NT2/D1 (cell line): ENCODE data around the gene PLXNA2.

Source experiments
- SUZ12 ChIP-seq: IDR thresholded peaks from 2 replicates; pipeline ENCODE4 v1.6.1; 2011; ENCODE audit not compliant: insufficient read length, insufficient read depth; ENCODE audit errors: extremely low read depth
- YY1 ChIP-seq: IDR thresholded peaks from 2 replicates; pipeline ENCODE4 v1.6.1; 2011; ENCODE audit not compliant: insufficient read length, insufficient read depth
- ZNF274 ChIP-seq: IDR thresholded peaks from 2 replicates; pipeline ENCODE4 v1.6.1; 2011; ENCODE audit warnings: mild to moderate bottlenecking, low read depth, low read length

DNA sequence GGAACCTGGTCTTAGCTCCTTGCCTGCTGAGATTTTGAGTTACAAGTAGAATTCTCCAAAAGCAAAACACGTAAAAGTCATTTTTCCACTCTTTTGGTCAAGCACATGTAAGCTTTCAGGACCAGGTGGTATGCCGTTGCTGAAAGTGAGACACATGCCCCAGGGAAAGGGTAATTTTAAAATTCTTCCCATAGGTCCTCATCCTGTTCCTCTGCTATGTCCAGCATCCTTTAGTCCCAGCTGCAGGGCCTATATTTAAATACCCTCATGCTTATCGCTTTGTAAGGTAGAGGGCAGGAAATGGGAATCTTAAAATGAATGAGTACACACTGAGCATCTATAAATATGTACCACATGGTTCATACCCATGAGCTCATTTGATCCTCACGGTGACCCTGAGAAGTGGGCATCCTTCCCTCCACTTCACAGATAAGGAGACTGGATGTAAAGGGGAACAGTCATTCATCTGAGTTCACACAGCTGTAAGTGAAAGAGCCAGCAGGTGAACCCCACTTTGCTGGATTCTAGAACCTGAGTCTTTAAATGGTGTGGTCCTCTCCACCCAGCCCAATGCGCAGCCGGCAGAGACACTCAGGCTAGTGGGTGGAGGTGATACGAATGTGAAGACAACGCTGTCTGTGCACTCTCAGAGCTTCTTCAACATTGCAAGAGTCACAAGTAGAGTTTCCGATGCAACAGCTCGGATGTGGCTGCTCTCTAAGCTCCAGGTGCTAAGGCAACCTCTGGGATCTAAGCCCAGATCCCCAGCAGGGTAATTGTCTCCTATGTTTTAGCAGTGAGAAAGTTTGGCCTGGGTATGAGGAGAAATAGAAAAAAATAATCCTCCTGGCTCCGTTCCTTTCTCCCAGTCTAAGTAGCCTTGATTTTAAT lies 163.5 kb downstream of the PLXNA2 start:
- TF ChIP-seq ZNF274 (no peak), SUZ12 (no peak), YY1 (no peak)
